VCaP (cell line): ENCODE data around the gene BCLAF1.

ENCODE experiments used
- H3K27ac ChIP-seq: fragments of 450-650 bp; 2 replicates; pipeline ENCODE4 v1.5.1; 2017
- TF ChIP-seq, protein P1 (sequence below): fragments of 450-650 bp; conservative IDR thresholded peaks from 2 replicates; pipeline ENCODE4 v1.5.1; 2017; ENCODE audit warnings: mild to moderate bottlenecking, moderate library complexity

Gene BCLAF1

GRCh38 chr6:136288566-136289326, 900 bp downstream of the BCLAF1 start:
- TF ChIP-seq, protein P1, sequence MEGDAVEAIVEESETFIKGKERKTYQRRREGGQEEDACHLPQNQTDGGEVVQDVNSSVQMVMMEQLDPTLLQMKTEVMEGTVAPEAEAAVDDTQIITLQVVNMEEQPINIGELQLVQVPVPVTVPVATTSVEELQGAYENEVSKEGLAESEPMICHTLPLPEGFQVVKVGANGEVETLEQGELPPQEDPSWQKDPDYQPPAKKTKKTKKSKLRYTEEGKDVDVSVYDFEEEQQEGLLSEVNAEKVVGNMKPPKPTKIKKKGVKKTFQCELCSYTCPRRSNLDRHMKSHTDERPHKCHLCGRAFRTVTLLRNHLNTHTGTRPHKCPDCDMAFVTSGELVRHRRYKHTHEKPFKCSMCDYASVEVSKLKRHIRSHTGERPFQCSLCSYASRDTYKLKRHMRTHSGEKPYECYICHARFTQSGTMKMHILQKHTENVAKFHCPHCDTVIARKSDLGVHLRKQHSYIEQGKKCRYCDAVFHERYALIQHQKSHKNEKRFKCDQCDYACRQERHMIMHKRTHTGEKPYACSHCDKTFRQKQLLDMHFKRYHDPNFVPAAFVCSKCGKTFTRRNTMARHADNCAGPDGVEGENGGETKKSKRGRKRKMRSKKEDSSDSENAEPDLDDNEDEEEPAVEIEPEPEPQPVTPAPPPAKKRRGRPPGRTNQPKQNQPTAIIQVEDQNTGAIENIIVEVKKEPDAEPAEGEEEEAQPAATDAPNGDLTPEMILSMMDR = peak; percentile 26; the same call in 1 of the 2 replicates
- peak overlapping the region; percentile 100 for H3K27ac ChIP-seq

DNA sequence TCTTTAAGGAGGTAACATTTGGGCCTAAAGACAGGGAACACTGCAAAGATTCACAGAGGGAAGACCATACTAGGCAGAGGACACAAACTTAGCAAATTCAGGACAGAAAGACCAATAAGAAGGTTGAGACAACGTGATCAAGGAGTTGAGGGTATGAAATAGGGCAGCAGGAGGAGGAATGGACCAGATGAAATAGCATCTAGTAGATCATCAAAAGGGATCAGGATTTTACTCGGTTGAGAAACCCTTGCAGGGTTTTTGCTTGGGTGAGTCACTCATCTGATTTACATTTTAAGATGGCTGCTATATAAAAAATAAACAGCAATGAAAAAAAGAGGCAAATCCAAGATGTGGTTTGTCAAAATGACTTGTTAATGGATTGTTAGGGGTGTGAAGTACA, 4.7 kb downstream of the BCLAF1 start:
- TF ChIP-seq, protein P1 = no peak
- H3K27ac ChIP-seq = no peak overlapping the region

GRCh38 chr6:136282906-136283305, 6.7 kb downstream of the BCLAF1 start:
- TF ChIP-seq, protein P1 = no peak
- no peak overlapping the region for H3K27ac ChIP-seq

DNA sequence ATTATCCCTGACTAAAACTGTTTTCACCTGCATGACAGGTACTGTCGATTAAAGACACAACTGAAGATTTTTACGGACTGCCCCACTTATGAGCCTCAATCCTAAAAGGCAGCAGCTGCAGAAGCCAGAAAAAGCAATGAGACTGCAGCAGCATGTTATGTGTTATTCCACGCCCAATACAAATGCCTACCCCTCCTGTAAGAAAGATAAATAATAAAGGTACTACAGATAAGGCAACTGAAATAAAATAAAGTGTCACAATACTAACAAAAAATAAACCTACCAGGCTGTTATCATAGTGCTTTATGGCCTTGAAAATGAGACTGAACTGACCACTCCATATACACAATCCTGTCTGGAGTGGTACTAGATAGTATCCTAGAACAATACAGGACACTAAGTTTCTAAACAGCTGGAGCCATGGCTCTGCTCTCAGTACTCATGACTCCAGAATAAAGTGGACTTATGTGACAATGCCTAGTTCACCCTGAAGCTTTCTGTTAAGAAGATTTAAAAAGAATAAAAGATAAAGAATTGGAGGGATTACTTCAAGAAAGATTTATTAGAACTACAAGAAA, 9.5 kb downstream of the BCLAF1 start:
- TF ChIP-seq, protein P1 = no peak
- 0 out of 2 replicates have a peak overlapping the region, but pooled peaks have one; percentile 8 for H3K27ac ChIP-seq

DNA sequence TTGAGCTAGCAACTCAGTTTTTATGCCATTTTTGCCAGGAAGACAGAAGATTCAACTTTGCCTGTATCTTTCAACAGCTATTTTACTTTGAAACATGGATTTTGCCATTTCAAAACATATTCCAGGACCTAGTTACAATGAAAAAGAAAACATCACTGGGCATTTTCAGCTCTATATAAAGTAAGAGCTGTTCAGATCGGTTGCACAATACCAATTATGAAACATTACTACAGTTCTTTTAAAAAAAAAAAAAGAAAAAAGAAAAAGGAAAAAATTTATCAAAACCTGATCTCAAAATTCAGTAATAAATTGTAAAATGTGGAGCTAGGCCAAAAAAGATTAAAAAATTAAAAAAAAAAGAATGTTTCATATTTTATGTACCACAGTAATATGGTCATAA, 15.6 kb downstream of the BCLAF1 start:
- TF ChIP-seq, protein P1 = no peak
- no peak overlapping the region for H3K27ac ChIP-seq

DNA sequence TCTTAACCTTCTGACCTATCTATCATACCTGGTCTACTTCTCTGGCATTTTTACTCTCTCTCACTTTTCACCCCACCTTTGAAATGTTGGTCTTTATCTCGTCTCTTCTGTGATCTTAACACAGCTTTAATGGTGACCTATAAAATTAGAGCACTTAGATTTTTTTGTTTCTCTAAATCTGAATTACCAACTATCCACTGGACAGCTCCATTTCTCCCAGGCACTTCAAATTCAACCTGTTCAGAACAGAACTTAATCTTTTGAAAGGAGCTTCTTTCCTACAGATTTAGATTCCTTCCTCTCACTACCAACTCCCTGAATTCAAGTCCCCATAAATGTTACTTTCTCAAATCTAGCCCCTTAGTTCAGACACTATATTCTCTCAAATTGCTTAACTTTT, 24.5 kb downstream of the BCLAF1 start:
- TF ChIP-seq, protein P1 = no peak
- H3K27ac ChIP-seq = no peak overlapping the region

GRCh38 chr6:136262940-136263339, 26.7 kb downstream of the BCLAF1 start:
- TF ChIP-seq, protein P1 = no peak

More at GRCh38 chr6:136262940-136263339, 26.7 kb downstream of the BCLAF1 start:
- no peak overlapping the region for H3K27ac ChIP-seq
